GM19351 (cell line): ENCODE results near the gene GRAMD4.

Source experiments
- ATAC-seq: cut with Tn5 transposase; IDR thresholded peaks from one replicate; pipeline ENCODE4 v1.9.1; 2021; ENCODE audit warnings: mild to moderate bottlenecking, moderate library complexity; ENCODE audit not compliant: unreplicated experiment

GRAMD4 gene, protein sequence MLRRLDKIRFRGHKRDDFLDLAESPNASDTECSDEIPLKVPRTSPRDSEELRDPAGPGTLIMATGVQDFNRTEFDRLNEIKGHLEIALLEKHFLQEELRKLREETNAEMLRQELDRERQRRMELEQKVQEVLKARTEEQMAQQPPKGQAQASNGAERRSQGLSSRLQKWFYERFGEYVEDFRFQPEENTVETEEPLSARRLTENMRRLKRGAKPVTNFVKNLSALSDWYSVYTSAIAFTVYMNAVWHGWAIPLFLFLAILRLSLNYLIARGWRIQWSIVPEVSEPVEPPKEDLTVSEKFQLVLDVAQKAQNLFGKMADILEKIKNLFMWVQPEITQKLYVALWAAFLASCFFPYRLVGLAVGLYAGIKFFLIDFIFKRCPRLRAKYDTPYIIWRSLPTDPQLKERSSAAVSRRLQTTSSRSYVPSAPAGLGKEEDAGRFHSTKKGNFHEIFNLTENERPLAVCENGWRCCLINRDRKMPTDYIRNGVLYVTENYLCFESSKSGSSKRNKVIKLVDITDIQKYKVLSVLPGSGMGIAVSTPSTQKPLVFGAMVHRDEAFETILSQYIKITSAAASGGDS

DNA sequence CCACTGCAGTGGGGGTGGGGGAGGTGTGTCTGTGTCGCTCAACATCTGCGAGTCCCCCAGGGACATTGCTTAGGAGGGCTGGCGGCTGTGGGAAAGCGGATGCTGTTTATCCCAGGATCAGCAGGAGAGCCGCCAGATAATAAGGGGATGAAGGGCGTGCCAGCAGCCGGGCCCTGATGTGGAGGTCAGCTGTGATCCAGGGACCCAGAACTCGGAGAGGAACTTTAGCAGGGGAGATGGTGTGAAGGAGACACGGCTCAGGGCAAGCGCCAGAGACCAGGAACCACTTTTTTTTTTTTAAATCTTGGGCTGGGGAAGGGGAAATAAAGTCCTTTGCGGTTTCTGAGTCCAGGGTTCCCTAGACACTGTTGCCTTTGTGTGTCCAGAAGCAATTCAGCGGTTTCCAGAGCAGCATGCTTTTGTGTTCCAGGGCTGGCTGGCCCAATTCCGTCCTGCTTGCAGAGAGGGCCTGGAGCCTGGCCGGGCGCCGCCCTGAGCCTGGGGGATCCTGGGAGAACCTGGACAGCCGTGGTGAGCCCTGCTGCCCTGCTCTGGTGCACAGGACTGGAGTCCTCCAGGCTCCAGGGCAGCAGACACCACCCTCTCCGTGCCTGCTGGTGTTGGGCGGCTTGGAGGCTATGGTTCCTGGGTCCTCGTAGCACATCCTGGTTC, at the start of gene GRAMD4:
GRAMD4 (plus strand) TSS at position 557 of the 672 bp plus-strand sequence. CDS start 6,414 bp downstream, outside the sequence.
- ATAC-seq: no peak

DNA sequence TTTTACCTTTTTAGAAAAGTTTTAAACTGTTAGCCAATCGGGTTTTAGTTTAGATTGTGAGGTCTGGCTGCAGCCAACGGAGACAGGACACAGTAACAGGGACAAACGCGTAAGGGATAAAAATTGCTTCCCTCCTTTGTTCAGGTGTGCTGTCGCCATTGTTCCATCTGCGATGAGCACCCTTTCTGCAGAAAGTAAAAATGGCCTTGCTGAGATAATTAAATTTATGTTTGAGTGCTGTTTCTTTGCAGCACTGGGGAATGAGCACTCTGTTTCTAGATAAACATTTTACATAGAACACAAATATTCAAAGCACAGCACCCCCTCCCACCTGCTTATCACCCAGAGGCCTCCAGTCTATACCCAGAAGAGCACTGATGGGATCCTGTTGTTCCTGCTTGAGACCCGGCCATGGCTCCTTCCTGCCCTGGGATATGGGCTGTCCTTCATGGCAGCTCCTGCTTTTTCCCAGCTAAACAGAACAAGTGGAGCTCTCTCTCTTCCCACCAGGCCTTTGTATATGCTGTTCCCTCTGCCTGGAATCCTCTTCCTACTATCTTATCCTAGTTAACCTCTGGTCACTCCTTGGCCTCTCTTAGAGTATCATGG, 48.4 kb upstream of the GRAMD4 start:
- no peak for ATAC-seq

- no peak for ATAC-seq
Observed at GRCh38 chr22:46572911-46573780, 47.0 kb upstream of the GRAMD4 start.

DNA sequence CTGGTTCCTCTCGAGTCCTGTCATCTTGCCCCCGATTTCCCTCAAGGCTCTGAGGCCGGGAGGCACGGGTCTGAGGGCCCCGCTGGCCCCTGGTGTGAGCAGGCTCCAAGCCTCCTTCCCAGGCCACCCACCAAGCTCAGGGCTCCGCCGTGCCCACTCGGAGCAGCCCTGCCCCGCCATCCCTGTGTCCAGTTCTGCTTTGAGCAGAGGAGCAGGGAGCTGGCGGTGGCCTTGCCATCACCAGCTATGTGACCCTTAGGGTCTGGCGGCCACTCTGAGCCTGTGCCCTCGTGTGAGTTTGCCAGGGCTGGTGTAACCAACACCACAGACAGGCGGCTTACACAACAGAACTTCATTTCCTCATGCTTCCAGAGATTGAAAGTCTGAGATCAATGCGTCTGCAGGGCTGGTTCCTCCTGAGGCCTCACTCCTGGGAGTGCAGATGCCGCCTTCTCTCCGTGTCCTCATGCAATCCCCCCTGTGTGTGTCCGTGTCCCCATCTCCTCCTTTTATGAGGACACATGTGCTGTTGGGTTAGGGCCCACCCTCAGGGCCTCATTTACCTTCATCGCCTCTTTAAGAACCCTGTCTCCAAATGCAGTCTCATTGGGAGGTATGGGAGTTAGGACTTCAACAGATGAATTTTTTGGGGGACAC, 46.3 kb upstream of the GRAMD4 start:
- no peak for ATAC-seq

- ATAC-seq: no peak
Observed at GRCh38 chr22:46574438-46574992, 45.7 kb upstream of the GRAMD4 start.

- ATAC-seq: no peak
Observed at GRCh38 chr22:46574993-46575910, 44.9 kb upstream of the GRAMD4 start.

DNA sequence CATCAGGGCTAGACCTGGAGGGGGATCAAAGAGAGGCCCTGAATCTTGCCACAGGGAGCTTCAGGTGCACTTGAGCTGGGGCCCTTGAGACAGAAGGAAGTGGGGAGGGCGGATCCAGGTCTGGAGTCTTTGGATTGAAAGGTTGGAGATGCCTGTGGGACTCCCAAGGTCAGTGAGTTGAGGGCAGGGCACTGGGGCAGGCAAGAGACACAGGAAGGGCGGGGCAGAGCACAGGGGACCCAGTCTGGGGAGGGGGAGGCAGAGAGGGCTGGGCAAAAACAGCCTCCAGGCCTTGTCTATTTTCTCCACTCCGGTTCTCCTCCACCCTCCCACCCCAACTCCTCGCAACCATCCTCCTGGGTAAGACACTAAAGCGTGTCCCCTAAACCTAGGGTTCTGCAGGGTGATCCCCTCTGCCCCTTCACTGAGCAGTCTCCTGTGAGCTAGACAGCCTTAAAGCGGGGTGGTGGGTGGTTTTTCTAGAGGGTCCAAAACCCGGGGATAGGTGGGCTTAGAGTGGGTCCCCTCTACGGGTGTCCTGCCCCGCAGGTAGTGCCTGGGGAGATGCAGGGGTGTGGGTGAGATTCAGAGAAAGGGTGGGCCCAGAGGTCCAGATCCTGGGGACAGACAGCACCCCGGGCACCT, 44.2 kb upstream of the GRAMD4 start:
- no peak for ATAC-seq

- peak; percentile 58 for ATAC-seq
Observed at GRCh38 chr22:46576556-46577367, 43.4 kb upstream of the GRAMD4 start.

GRCh38 chr22:46577368-46578249, 42.6 kb upstream of the GRAMD4 start:
- peak; percentile 34 for ATAC-seq

GRCh38 chr22:46578251-46578823, 41.8 kb upstream of the GRAMD4 start:
- ATAC-seq: no peak

DNA sequence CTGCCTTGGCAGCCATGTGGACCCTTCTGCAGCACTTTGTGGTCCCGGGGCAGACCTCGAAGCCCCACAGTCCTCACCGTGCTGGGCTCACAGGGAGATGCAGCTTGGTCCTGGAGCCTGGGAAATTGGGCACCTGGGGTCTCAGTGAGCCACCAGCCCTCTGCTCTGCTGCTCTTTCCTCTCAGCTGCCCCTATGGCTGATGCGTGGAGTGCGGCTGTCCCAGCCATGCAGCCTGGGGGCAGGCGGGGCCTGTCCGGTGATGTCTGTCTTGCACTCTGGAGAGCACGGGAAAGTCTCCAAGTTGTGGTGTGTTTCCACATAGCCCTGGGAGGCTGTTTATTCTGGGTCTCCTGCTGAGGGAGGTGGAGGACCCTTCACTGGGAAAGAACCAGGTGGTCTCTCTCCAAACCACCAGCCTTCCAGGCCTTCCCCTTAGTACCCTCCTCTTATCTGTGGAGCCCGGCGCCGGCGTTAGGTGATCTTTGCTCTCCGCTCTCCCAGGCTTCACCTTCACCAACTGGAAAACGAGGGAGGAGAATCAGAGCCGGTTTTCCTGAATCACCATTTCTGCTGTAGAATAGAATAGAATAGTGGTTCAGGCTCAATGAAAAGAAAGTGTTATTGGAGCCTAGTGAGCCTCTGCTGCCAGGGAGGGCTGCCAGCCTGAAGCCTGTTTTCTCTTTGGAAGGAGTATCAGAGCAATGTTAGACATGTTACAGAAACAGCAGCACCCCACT, 41.2 kb upstream of the GRAMD4 start:
- ATAC-seq: no peak

GRCh38 chr22:46579751-46580449, 40.3 kb upstream of the GRAMD4 start:
- no peak for ATAC-seq

- no peak for ATAC-seq
Observed at GRCh38 chr22:46580940-46581537, 39.1 kb upstream of the GRAMD4 start.

- ATAC-seq: no peak
Observed at GRCh38 chr22:46581538-46582244, 38.5 kb upstream of the GRAMD4 start.
